NOMO-1 treated with dmso at 0.1 percent for 144 hours (cell line): ENCODE data around the gene AGPAT3.

ENCODE experiments used
- DNase-seq: peaks from one replicate; lab custom pipeline; 2025; ENCODE audit not compliant: unreplicated experiment; lab: John Stamatoyannopoulos, UW

The AGPAT3 gene

GRCh38 chr21:43951911-43952703 is 87.1 kb downstream of the AGPAT3 start:
- no peak for DNase-seq

DNA sequence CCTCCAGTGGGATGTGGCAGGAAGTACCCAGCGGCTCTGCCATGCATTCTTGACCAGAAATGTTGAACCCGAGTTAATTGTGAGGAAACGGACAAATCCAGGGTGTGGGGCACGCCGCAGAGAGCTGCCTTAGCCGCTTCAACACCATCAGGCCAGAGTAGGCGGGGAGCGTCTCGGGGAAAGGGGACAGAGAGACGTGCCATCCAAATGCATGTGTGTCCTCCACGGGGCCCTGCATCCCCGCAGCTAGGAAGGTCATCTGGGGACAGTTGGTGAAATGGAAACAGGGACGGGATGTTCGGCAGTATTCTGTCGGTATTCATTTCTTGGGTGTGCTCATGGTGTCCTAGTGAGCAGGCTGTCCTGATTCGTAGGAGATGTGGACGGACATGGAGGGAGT is 88.0 kb downstream of the AGPAT3 start:
- no peak for DNase-seq

GRCh38 chr21:43954042-43954441 is 89.0 kb downstream of the AGPAT3 start:
- no peak for DNase-seq

- DNase-seq = no peak
Measured at GRCh38 chr21:43954896-43955295, 89.9 kb downstream of the AGPAT3 start.

DNA sequence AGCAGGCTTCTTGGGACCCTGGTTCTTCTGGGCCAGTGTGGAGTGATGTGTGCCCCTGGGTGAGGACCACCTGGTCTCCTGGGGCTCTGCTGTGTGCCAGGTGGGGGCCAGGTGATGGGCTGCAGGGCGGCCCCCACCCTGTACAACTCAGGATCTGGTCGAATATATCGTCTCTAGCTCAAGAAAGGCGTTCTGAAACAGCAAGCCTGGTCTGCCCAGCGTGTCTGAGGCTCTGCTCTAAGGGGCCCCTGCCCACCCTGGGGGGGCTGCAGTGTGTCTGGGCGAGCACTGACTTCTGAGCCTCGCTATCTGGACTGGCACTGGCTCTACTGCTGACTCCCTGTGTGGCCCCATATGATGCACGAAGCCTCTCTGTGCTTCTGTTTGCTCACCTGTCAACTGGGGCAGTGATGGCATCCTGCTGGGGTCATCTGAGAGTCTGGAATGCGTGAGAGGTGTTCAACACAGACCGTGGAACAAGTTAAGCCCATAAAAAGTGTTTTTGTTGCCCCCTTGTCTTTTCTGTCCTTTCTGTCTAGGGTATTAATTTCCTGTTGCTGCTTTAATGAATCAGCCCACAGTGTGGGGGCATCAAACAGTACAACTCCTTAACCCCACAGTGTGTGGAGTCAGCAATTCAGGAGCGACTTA is 91.1 kb downstream of the AGPAT3 start:
- DNase-seq = no peak

GRCh38 chr21:43956670-43957035 is 91.6 kb downstream of the AGPAT3 start:
- no peak for DNase-seq

DNA sequence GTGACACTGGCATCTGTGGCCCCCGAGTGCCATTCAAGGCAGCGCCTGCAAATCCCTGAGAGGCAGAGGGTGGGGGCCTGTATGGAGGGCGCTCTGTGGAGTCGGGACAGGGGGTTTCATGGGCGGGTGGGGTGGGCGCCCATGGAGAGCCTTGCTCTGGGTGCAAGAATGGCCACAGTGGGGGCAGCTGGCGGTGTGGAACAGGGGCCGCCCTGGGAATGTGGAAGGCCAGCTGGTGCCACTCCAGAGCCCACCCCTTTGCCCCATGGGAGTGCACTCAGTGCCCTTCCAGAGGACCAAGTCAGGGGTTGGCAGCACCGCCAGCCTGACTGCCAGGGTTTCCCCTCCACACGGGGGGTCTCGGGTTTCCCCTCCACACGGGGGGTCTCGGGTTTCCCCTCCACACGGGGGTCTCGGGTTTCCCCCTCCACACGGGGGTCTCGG is 92.1 kb downstream of the AGPAT3 start:
- no peak for DNase-seq

GRCh38 chr21:43957611-43958362 is 92.8 kb downstream of the AGPAT3 start:
- no peak for DNase-seq

GRCh38 chr21:43958364-43959158 is 93.5 kb downstream of the AGPAT3 start:
- no peak for DNase-seq

- DNase-seq = no peak
Measured at GRCh38 chr21:43959231-43960116, 94.5 kb downstream of the AGPAT3 start.

DNA sequence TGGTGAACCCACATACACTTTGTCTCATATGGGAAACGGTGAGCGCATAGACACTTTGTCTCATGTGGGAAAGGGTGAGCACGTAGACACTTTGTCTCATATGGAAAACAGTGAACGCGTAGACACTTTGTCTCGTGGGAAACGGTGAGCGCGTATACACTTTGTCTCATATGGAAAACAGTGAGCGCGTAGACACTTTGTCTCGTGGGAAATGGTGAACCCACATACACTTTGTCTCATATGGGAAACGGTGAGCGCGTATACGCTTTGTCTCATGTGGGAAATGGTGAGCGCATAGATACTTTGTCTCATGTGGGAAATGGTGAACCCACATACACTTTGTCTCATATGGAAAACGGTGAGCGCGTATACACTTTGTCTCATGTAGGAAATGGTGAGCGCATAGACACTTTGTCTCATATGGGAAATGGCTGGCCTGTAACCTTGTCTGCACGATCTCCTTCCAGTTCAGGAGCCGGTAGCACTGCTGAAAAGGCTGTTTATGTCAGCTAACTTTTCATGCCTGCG is 96.4 kb downstream of the AGPAT3 start:
- no peak for DNase-seq

DNA sequence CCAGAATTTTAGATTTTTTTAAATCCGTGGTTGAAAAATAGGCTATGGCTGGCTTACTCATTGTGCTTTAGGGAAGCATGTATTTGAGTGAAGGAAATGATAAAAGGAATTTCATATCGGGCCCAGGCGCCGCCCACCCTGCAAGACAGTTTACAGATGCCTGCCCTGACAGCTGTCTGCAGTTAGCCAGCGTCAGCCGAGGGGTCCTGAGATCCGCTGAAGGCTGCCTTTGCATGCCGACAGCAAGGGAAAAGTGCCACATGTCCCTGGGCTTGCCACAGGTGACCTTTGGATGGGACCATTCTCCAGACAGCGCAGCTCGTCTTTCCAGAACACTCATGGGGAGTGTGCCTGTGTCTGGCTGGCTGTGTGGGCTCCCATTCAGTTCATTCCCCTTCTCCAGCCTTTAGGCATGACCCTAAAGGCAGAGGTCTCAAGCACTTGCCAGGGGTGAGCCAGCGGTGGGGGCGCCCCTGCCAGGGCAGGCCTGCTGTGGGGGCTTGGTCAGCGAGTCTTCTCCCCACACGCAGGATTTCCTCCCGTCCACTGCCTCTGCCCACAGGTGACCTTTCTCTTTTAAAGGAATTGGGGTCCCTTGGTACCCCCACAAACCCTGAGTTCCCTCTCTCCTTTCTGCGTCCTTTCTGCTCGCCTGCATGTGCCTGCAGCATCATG is 101.0 kb downstream of the AGPAT3 start:
- no peak for DNase-seq

GRCh38 chr21:43966946-43967512 is 102.0 kb downstream of the AGPAT3 start:
- DNase-seq = no peak

DNA sequence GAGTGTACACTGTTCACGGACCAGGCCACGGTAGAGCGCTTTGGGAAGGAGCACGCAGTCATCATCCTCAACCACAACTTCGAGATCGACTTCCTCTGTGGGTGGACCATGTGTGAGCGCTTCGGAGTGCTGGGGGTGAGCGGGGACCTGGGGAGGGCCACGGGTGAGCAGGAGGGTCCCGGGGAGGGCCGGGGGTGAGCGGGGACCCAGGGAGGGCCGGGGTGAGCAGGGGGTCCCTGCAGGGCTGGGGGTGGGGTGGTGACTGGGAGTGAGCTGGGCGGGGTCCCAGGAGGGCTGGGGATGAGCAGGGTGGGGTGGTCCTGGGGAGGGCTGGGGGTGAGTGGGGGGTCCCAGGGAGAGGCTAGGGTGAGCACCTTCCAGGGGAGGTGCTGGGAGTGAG is 103.0 kb downstream of the AGPAT3 start:
- no peak for DNase-seq

GRCh38 chr21:43968410-43969114 is 103.5 kb downstream of the AGPAT3 start:
- DNase-seq = no peak

DNA sequence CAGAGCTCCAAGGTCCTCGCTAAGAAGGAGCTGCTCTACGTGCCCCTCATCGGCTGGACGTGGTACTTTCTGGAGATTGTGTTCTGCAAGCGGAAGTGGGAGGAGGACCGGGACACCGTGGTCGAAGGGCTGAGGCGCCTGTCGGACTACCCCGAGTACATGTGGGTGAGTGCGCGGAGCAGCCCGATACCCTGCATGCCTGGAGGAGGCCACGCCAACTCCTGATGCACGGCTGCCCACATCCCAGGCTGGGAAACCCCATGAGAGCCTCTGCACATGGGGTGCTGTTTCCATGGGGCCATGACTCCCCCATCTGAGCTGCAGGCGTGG is 104.1 kb downstream of the AGPAT3 start:
- DNase-seq = no peak

- DNase-seq = no peak
Measured at GRCh38 chr21:43970551-43970950, 105.5 kb downstream of the AGPAT3 start.

- DNase-seq = no peak
Measured at GRCh38 chr21:43971201-43971991, 106.4 kb downstream of the AGPAT3 start.
